Trophoblast cell (in vitro differentiated cells and primary cell): ENCODE data around the gene ZW10.
"Not testable (repeated sequence)": the region's sequence is repeated elsewhere in the genome, so short reads cannot be mapped to it uniquely, and the experiment has no call there.

Source experiments
- DNase-seq, 2 donors: peaks; one replicate each; pipeline ENCODE4 v3.0.0-alpha.2; 2016
- H2AFZ ChIP-seq: 2 replicates; pipeline ENCODE4 v1.6.1; 2013; ENCODE audit warnings: low read length, moderate library complexity, mild to moderate bottlenecking; ENCODE audit not compliant: insufficient read depth, poor library complexity
- H2AK5ac ChIP-seq: 2 replicates; pipeline ENCODE4 v1.6.1; 2013; ENCODE audit warnings: mild to moderate bottlenecking, low read length
- H2BK120ac ChIP-seq: 2 replicates; pipeline ENCODE4 v1.6.1; 2013; ENCODE audit warnings: low read length, mild to moderate bottlenecking, moderate library complexity; ENCODE audit not compliant: insufficient read depth, poor library complexity
- H2BK12ac ChIP-seq: 2 replicates; pipeline ENCODE4 v1.6.1; 2013; ENCODE audit warnings: mild to moderate bottlenecking, low read length, moderate library complexity
- H2BK5ac ChIP-seq: 2 replicates; pipeline ENCODE4 v1.6.1; 2013; ENCODE audit warnings: low read length, low read depth, moderate library complexity, mild to moderate bottlenecking; ENCODE audit not compliant: poor library complexity
- H3K14ac ChIP-seq: 2 replicates; pipeline ENCODE4 v1.6.1; 2013; ENCODE audit warnings: mild to moderate bottlenecking, low read length
- H3K18ac ChIP-seq: 2 replicates; pipeline ENCODE4 v1.6.1; 2013; ENCODE audit warnings: mild to moderate bottlenecking, low read length
- H3K23ac ChIP-seq: 2 replicates; pipeline ENCODE4 v1.6.1; 2013; ENCODE audit warnings: low read length
- H3K27ac ChIP-seq: 2 replicates; pipeline ENCODE4 v1.5.1; 2013; ENCODE audit warnings: low read depth, mild to moderate bottlenecking, inconsistent platforms, low read length, moderate library complexity
- H3K27me3 ChIP-seq: 2 replicates; pipeline ENCODE4 v1.6.1; 2013; ENCODE audit warnings: inconsistent platforms, mild to moderate bottlenecking, low read length, moderate library complexity; ENCODE audit not compliant: insufficient read depth
- H3K36me3 ChIP-seq, 2 experiments: 1 replicate in 1 of 2; 2 replicates in 1 of 2; pipeline ENCODE4 v1.6.1; 2013; ENCODE audit warnings: low read length in 2 of 2, mild to moderate bottlenecking in 2 of 2, moderate library complexity in 1 of 2; ENCODE audit not compliant: insufficient read depth in 2 of 2, control insufficient read depth in 1 of 2
- H3K4ac ChIP-seq: 2 replicates; pipeline ENCODE4 v1.6.1; 2013; ENCODE audit warnings: low read depth, mild to moderate bottlenecking, low read length, moderate library complexity
- H3K4me1 ChIP-seq, 2 experiments: 1 replicate in 1 of 2; 2 replicates in 1 of 2; pipeline ENCODE4 v1.6.1; 2013; ENCODE audit warnings: low read length in 2 of 2, mild to moderate bottlenecking in 2 of 2, moderate library complexity in 1 of 2; ENCODE audit not compliant: insufficient read depth in 2 of 2, control insufficient read depth in 1 of 2
- H3K4me2 ChIP-seq: 2 replicates; pipeline ENCODE4 v1.6.1; 2013; ENCODE audit warnings: inconsistent platforms, mild to moderate bottlenecking, low read length, moderate library complexity
- H3K4me3 ChIP-seq: 2 replicates; pipeline ENCODE4 v1.5.1; 2013; ENCODE audit warnings: mild to moderate bottlenecking, low read depth, low read length, inconsistent platforms
- H3K79me1 ChIP-seq: one replicate; pipeline ENCODE4 v1.6.1; 2013; ENCODE audit warnings: low read length
- H3K79me2 ChIP-seq: 2 replicates; pipeline ENCODE4 v1.6.1; 2013; ENCODE audit warnings: low read length, mild to moderate bottlenecking; ENCODE audit not compliant: control insufficient read depth, insufficient read depth, poor library complexity
- H3K9ac ChIP-seq: 2 replicates; pipeline ENCODE4 v1.6.1; 2013; ENCODE audit warnings: mild to moderate bottlenecking, low read length
- H3K9me3 ChIP-seq: 2 replicates; pipeline ENCODE4 v1.6.1; 2013; ENCODE audit warnings: low read depth, mild to moderate bottlenecking, control low read depth, inconsistent platforms, low read length; ENCODE audit not compliant: insufficient read depth
- H4K12ac ChIP-seq: 2 replicates; pipeline ENCODE4 v1.6.1; 2013; ENCODE audit warnings: low read depth, mild to moderate bottlenecking, low read length, moderate library complexity
- H4K8ac ChIP-seq: 2 replicates; pipeline ENCODE4 v1.6.1; 2013; ENCODE audit warnings: low read depth, mild to moderate bottlenecking, low read length, moderate library complexity
- H4K91ac ChIP-seq: one replicate; pipeline ENCODE4 v1.6.1; 2013; ENCODE audit warnings: low read depth, mild to moderate bottlenecking, low read length, moderate library complexity
- WGBS: extraction: QIAGEN DNeasy Blood & Tissue Kit; methylation state at CpG from one replicate; pipeline ENCODE4 v1.1.7; 2013; ENCODE audit warnings: missing lambda C conversion rate; ENCODE audit not compliant: insufficient read length, insufficient coverage; ENCODE audit errors: extremely low coverage; 5-methylcytosine and 5-hydroxymethylcytosine counted together

Gene ZW10

GRCh38 chr11:113796663-113797259, 23.3 kb upstream of the ZW10 start:
- no CpG with 5 or more reads among the region's 3 CpGs for WGBS

GRCh38 chr11:113789675-113790320, 16.3 kb upstream of the ZW10 start:
- no peak overlapping the region for H3K4ac ChIP-seq
- no peak overlapping the region for H3K18ac ChIP-seq
- no peak overlapping the region for H4K12ac ChIP-seq
- no peak overlapping the region for H2AFZ ChIP-seq
- no peaks in the 10 kb centered on the region for H3K36me3 ChIP-seq
- H3K4me1 ChIP-seq, result no peaks in the 10 kb centered on the region
- H3K4me3 ChIP-seq, result no peak overlapping the region
- no peaks in the 10 kb centered on the region for H3K27me3 ChIP-seq
- H3K4me2 ChIP-seq, result no peak overlapping the region
- H4K8ac ChIP-seq, result no peak overlapping the region
- H3K9me3 ChIP-seq, result no peaks in the 10 kb centered on the region
- no peak overlapping the region for H4K91ac ChIP-seq
- no CpG with 5 or more reads among the region's 35 CpGs for WGBS
- no peak overlapping the region for H3K27ac ChIP-seq
- H3K23ac ChIP-seq, result no peak overlapping the region
- no peaks in the 10 kb centered on the region for H3K79me1 ChIP-seq
- no peak overlapping the region for H2BK5ac ChIP-seq
- no peaks in the 10 kb centered on the region for H3K79me2 ChIP-seq
- no peak overlapping the region for H2AK5ac ChIP-seq
- H2BK12ac ChIP-seq, result no peak overlapping the region
- no peak overlapping the region for H2BK120ac ChIP-seq
- H3K9ac ChIP-seq, result no peak overlapping the region
- no peak overlapping the region for H3K14ac ChIP-seq
- DNase-seq, result peak; percentile 5 to 31

More at GRCh38 chr11:113796663-113797259, 23.3 kb upstream of the ZW10 start:
- H3K27ac ChIP-seq, result no peak overlapping the region
- H3K9me3 ChIP-seq, result no peaks in the 10 kb centered on the region
- no peak overlapping the region for H2BK5ac ChIP-seq
- peak; percentile 15 to 68 for DNase-seq
- no peaks in the 10 kb centered on the region for H3K79me1 ChIP-seq
- no peak overlapping the region for H2AFZ ChIP-seq
- H3K9ac ChIP-seq, result no peak overlapping the region
- peaks cover 7 to 12% of the 10 kb centered on the region in 2 experiments for H3K36me3 ChIP-seq
- H3K14ac ChIP-seq, result no peak overlapping the region
- H3K4me1 ChIP-seq, result no peaks in the 10 kb centered on the region
- no peak overlapping the region for H4K91ac ChIP-seq
- H3K4me3 ChIP-seq, result no peak overlapping the region
- H4K8ac ChIP-seq, result no peak overlapping the region
- H4K12ac ChIP-seq, result no peak overlapping the region
- H3K79me2 ChIP-seq, result no peaks in the 10 kb centered on the region
- H3K18ac ChIP-seq, result no peak overlapping the region
- H3K4me2 ChIP-seq, result no peak overlapping the region
- no peak overlapping the region for H3K4ac ChIP-seq
- H2BK12ac ChIP-seq, result no peak overlapping the region
- H3K27me3 ChIP-seq, result no peaks in the 10 kb centered on the region
- H2BK120ac ChIP-seq, result no peak overlapping the region
- H2AK5ac ChIP-seq, result no peak overlapping the region
- no peak overlapping the region for H3K23ac ChIP-seq

- H3K9ac ChIP-seq, H3K27me3 ChIP-seq, H2AFZ ChIP-seq, DNase-seq, H3K18ac ChIP-seq, H2BK5ac ChIP-seq, H4K12ac ChIP-seq, H4K91ac ChIP-seq, H2AK5ac ChIP-seq, H3K4me1 ChIP-seq, H3K4me3 ChIP-seq, H3K36me3 ChIP-seq, H3K4me2 ChIP-seq, H3K14ac ChIP-seq, H3K79me1 ChIP-seq, H3K9me3 ChIP-seq, H2BK12ac ChIP-seq, H2BK120ac ChIP-seq, H4K8ac ChIP-seq, H3K4ac ChIP-seq, H3K27ac ChIP-seq, H3K23ac ChIP-seq, H3K79me2 ChIP-seq: not testable (repeated sequence)
- no CpG with 5 or more reads among the region's 22 CpGs for WGBS
Observed at GRCh38 chr11:113789016-113789415, 15.5 kb upstream of the ZW10 start.

GRCh38 chr11:113782134-113782533, 8.6 kb upstream of the ZW10 start:
- Histone ChIP-seq H3K79me1 (no peaks in the 10 kb centered on the region), H4K12ac (no peak overlapping the region)
- WGBS, result no CpG with 5 or more reads among the region's 1 CpG

More at GRCh38 chr11:113782134-113782533, 8.6 kb upstream of the ZW10 start:
- no peak overlapping the region for H4K8ac ChIP-seq
- H2AK5ac ChIP-seq, result no peak overlapping the region
- no peaks in the 10 kb centered on the region for H3K9me3 ChIP-seq
- H3K4me3 ChIP-seq, result no peak overlapping the region
- H3K4me1 ChIP-seq, result no peaks in the 10 kb centered on the region
- no peak overlapping the region for H3K4ac ChIP-seq
- no peak overlapping the region for H2BK120ac ChIP-seq
- H3K27ac ChIP-seq, result no peak overlapping the region
- no peaks in the 10 kb centered on the region for H3K36me3 ChIP-seq
- no peak overlapping the region for H3K14ac ChIP-seq
- H3K23ac ChIP-seq, result no peak overlapping the region
- H3K79me2 ChIP-seq, result no peaks in the 10 kb centered on the region
- no peak overlapping the region for H2BK5ac ChIP-seq
- H2BK12ac ChIP-seq, result no peak overlapping the region
- no peak for DNase-seq
- no peak overlapping the region for H2AFZ ChIP-seq
- H4K91ac ChIP-seq, result no peak overlapping the region
- H3K18ac ChIP-seq, result no peak overlapping the region
- no peak overlapping the region for H3K4me2 ChIP-seq
- H3K27me3 ChIP-seq, result no peaks in the 10 kb centered on the region
- no peak overlapping the region for H3K9ac ChIP-seq
